NCI-H2227 treated with DMSO at 0.1 percent for 48 hours (cell line): ENCODE results near the gene TENT4B.

Source experiments
- DNase-seq: peaks from one replicate; lab custom pipeline; 2025; lab: John Stamatoyannopoulos, UW

The TENT4B gene

DNA sequence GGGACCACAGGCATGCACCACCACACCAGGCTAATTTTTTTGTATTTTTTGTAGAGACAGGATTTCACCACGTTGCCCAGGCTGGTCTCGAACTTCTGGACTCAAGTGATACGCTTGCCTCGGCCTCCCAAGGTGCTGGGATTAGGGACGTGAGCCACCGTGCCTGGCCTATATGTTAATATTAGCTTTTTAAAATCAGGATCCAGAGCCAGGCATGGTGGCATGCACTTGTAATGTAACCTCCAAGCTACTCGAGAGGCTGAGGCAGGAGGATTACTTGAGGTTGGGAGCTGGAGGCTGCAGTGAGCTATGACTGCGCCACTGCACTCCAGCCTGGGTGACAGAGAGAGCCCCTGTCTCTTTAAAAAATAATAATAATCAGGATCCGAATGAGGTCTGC lies 104.8 kb downstream of the TENT4B start:
- DNase-seq: no peak

- DNase-seq: peak; percentile 53
Measured at GRCh38 chr16:50259334-50260205, 106.5 kb downstream of the TENT4B start.

GRCh38 chr16:50260206-50261159 lies 107.4 kb downstream of the TENT4B start:
- DNase-seq: no peak

- no peak for DNase-seq
Measured at GRCh38 chr16:50261160-50261706, 108.1 kb downstream of the TENT4B start.

DNA sequence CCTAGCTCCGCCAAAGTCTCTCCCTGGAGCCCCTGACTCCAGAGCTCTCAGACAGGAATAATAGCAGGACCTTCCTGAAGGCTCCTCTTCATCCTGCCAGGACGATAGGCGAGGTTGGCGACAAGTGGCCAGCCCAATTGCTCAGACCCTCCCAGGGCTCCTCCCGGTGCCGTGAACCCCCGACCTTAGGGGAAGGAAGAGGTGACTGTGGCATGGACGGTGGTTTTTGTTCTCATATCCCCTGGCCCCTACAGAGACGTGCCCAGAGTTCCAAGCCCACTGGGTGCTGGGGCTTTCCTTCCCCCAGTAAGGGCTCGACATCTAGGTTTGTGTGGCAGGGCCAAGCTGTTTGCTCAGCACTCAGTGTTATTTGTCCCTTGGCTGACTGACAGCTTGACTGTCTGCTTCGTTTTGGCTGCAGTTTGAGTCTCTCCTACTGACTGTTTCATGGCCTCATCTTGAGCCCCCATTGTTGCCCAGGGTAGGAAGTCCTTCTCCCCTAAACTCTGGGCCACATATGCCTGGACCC lies 108.7 kb downstream of the TENT4B start:
- DNase-seq: no peak

DNA sequence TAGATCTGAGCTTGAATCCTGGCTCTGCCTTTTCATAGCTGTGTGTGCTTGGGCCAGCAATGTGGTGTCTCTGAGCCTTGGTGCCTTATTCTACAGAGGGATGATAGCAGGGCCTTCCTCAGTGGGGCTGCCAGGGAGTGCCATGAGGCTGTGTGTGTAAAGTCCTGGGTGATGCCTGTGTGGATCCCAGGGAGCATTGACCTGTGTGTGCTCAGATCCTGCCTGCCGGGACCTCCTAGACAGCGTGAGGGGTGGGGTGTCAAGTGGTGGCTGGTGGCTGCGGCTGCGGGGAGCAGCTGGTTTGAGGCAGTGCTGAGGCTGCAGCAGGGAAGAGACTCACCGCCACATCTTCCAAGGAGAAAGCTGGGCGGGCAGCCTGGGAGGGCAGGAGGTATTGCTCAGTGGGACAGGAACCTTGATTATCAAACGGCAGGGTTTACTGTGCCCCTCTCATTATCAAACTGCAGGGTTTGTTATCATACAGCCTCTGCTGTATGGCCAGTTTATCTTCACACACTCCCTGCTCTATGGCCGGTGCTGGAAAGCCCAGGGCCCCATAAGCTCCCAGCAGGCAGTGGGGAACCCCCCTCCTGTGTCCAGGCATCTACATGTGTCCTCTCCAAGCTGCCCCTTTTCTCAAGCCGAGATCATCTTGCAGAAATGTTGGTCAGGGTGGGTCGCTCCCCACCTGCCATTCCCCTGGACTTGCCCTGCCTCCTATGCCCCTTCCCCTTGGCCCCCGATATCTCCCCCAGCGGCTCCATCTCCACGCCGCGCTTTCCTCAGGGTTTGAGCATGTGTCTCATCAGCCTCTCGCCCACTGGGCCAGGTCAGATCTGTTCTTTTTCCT lies 110.2 kb downstream of the TENT4B start:
- no peak for DNase-seq

DNA sequence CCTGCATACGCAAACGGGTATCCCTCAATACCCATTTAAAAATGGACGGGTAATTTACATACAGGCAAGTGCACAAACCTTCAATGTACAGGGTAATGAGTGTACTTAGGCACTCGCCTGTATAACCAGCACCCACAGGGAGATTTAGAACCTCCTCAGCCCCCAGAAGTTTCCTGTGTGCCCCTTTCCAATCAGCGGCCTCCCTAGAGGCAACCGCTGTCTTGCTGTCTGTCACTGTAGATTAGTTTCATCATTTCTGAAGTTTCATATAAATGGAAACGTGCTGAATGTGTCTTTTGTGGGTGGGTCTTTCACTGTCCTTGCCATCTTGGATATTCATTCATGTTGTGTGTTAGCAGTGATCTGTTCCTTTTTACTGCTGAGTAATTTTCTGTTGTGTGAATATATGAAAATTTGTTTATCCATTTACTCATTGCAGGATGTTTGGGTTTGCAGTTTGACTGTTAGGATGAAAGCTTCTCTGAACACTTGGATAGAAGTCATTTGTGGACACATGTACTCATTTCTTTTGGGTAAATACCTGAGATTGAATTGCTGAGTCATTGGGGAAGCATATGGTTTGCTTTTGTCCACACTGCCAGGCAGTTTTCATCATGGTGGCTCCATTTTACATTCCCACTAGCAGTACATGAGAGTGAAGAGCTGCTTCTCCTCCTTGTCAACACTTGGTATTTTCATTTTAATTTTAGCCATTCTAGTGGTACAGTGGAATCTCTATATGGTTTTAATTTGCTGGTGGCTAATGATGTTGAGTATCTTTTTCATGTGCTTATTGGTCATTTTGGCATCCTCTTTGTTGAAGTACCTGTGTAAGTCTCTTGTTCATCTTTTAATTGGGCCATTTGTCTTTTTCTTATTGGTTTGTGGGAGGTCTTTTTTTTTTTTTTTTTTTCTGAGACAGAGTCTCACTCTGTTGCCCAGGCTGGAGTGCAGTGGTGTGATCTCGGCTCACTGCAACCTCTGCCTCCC lies 111.1 kb downstream of the TENT4B start:
- DNase-seq: no peak

GRCh38 chr16:50265260-50265659 lies 112.2 kb downstream of the TENT4B start:
- no peak for DNase-seq

DNA sequence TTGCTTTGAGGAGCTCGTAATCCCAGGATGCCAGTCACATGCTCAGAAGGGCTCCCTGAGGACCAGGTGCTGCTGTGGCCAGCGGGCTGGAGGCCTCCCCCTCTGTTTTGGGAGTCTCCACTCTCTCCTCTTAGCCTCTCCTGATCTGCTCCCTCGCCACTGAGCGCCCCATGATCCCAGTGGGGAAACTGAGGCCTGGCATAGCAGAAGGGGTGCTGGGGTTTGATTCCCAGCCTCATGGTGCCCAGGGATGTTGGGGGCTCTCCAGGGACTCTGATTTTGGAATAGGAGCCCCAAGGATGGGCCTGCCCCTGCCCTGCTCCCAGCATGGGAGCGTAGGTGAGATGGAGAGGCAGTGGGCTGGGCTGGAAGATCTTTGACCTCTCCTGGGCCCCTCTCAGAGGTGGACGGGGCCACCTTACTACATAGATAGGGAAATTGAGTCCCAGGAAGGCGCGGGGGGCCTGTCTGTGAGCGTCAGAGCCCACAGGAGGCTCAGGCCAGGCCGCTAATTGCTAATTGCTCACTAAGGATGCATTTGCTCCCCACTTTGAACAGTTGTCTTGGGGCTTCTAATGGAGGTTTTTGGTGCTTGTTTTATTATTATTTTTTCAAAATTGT lies 112.7 kb downstream of the TENT4B start:
- DNase-seq: no peak

DNA sequence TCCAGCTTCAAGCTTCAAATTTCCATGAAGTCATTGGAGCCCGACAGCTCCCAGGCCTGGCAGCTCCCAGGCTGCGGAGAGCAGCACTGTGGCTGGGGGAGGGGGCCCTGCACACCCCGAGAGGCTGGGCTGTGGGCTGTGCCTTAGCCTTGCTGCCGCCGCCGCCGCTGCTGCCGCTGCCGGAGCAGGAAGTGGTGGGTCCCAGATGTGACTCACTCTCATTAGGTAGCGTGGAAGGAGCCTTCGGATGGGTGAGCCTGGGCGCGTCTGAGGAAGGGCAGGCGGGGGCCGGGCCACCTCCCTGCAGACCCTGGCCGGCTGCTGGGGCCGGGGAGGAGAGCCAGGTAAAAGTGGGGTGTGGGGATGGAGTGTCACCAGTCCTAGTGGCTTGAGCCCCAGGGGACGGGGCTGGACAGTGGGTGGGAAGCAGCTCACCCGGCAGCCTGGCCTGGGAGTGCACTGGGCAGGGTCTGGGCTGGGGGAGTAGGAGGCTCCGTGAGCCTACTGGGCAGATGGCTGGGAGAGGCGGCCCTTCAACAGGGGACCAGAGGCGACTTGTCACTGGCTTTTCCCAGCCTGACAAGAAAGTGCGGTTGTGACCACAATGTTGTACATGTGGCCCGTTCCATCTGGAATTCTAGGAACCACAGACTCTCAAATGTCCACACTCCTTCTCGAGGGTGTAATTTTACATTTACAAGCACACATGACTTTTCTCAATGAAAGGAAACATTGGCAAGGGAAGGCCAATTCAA lies 113.4 kb downstream of the TENT4B start, which contains the start of gene ADCY7:
Gene ADCY7, plus strand, starts transcription at position 215 of the 755 bp plus-strand sequence. CDS start 21,629 bp downstream, outside the sequence.
- peak; percentile 27 for DNase-seq

GRCh38 chr16:50267151-50267631 lies 114.1 kb downstream of the TENT4B start:
- DNase-seq: no peak

GRCh38 chr16:50267651-50268050 lies 114.5 kb downstream of the TENT4B start:
- DNase-seq: no peak

DNA sequence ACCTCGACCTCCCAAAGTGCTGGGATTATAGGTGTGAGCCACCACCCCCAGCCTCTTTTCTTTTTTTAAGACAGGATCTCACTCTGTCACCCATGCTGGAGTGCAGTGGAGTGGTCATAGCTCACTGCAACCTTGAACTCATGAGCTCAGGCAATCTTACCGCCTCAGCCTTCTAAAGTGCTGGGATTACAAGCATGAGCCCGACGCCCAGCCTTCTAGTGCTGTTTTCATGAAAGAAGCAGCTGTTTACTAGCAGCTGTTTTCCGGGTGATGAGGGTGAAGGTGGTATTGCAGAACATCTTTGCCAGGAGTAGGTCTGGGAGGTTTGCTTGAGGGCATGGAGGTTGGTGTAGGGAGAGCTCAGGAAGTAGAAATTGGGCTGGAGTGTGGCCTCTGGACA lies 115.2 kb downstream of the TENT4B start:
- DNase-seq: no peak

DNA sequence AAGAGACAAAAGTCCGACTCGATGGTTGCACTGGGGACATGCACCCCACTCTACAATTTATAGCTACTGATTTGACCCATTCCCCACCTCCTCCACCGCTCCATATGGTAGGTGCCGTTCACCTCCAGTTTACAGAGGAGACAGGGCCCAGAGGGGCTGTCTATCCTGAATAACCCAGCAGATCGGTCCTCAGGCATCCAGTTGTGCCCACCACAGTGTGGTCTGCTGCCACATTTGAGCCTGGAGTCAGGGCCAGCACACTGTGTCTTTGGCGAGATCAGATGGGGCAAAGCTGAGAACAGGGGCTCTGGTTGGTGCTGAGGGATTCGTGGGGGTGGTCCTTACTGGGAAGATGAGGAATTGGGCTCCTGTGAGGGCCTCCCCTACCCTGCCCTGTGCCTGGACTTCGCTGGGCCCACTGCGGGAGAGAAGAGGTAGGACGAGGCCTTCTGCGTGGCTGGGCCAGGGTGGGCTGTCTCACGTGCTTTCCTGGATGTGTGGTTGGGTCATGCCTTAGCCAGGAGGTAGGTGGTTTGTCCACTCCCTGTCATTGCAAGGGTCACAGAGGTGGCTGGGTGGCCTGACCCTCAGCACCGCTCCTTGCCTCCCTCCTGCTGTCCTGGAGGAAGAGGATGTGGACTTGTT lies 116.1 kb downstream of the TENT4B start:
- no peak for DNase-seq

- no peak for DNase-seq
Measured at GRCh38 chr16:50269769-50270509, 116.8 kb downstream of the TENT4B start.

DNA sequence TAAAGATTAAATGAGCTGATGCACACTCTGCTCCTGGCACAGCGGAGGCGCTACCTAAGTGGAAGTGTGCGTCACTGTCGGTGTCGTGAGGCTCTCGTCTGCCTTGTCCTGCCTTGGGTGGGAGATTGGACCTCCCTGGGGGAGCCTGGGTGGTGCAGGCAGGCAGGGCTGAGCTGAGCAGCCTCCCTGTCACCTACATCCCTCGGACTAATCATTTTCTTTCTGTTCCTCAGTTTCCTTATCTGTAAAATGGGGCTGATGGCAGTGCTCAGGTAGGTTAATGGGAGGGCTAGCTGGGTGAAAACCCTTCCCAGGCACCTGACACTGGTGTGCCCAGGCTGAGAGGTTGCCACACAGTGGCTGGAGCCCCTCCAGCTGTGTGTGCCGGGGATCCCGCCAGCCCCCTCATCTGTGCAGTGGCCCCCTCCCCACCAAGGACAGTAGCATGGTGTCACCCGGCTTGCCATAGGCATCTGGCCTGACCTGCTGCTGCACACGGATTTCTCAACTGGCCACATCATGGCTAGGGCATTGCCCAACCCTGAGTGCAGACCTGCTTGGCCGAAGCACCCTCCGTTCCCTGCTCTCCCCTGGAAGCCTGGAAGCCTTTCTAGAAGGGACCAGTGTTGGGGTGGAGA lies 117.5 kb downstream of the TENT4B start:
- DNase-seq: no peak
